Kidney epithelial cell (primary cell): ENCODE results near the gene GPR142. TPM values are rescaled to one million over a fixed set of nuclear protein-coding genes. Genes with fewer than 3 reads are reported as not detected.

Source experiments
- DNase-seq: peaks from one replicate; pipeline ENCODE4 v3.0.0-alpha.2; 2010; ENCODE audit warnings: low read depth
- H3K27me3 ChIP-seq: 2 replicates; pipeline ENCODE4 v1.6.0; 2011; ENCODE audit warnings: low read length; ENCODE audit not compliant: control insufficient read depth, insufficient read depth
- H3K36me3 ChIP-seq: 2 replicates; pipeline ENCODE4 v1.5.1; 2011; ENCODE audit warnings: low read length; ENCODE audit not compliant: control insufficient read depth, insufficient read depth
- H3K4me3 ChIP-seq: 2 replicates; pipeline ENCODE4 v1.5.1; 2011; ENCODE audit warnings: low read depth, mild to moderate bottlenecking, control low read depth, low read length
- CTCF ChIP-seq: IDR thresholded peaks from 2 replicates; pipeline ENCODE4 v1.5.1; 2011; ENCODE audit warnings: mild to moderate bottlenecking, moderate library complexity, low read length, control low read depth, inconsistent platforms; ENCODE audit not compliant: insufficient read depth, poor library complexity, severe bottlenecking
- total RNA-seq: library from RNA; depleted of rRNA; stranded (reverse); fragments of >200 nt; gene quantifications from 2 replicates; pipeline ENCODE4 v1.2.3, GENCODE V29; 2015

The GPR142 gene
- total RNA-seq, 1 donor from 2014 or later = not detected

GRCh38 chr17:74362810-74363498, 4.4 kb upstream of the GPR142 start:
- H3K27me3 ChIP-seq = peaks cover 46% of the 10 kb centered on the region
- H3K36me3 ChIP-seq = no peaks in the 10 kb centered on the region
- DNase-seq = no peak
- H3K4me3 ChIP-seq = no peak overlapping the region
- no peak for TF ChIP-seq CTCF

GRCh38 chr17:74368341-74369081, 1.2 kb downstream of the GPR142 start:
- no peak for DNase-seq
- Histone ChIP-seq H3K36me3 (no peaks in the 10 kb centered on the region), H3K4me3 (no peak overlapping the region), H3K27me3 (peaks cover 11% of the 10 kb centered on the region)
- TF ChIP-seq CTCF = peak; percentile 98

- Histone ChIP-seq H3K36me3 (no peaks in the 10 kb centered on the region), H3K27me3 (peaks cover 16% of the 10 kb centered on the region), H3K4me3 (no peak overlapping the region)
- DNase-seq = no peak
- no peak for TF ChIP-seq CTCF
Measured at GRCh38 chr17:74369221-74369620, 1.9 kb downstream of the GPR142 start.

GRCh38 chr17:74369665-74370490, 2.6 kb downstream of the GPR142 start:
- no peak overlapping the region for H3K4me3 ChIP-seq
- TF ChIP-seq CTCF = no peak
- no peaks in the 10 kb centered on the region for H3K36me3 ChIP-seq
- H3K27me3 ChIP-seq = peaks cover 16% of the 10 kb centered on the region
- DNase-seq = no peak

GRCh38 chr17:74371653-74372147, 4.4 kb downstream of the GPR142 start:
- no peak for DNase-seq
- peaks cover 16% of the 10 kb centered on the region for H3K27me3 ChIP-seq
- no peak for TF ChIP-seq CTCF
- H3K36me3 ChIP-seq = no peaks in the 10 kb centered on the region
- H3K4me3 ChIP-seq = no peak overlapping the region
